Erythroblast (primary cell): Measurements from ENCODE around the gene EMILIN1.

Experiments used
- DNase-seq, 2 experiments: peaks; one replicate each; lab custom pipeline; 2025; lab: John Stamatoyannopoulos, UW
- GATA1 ChIP-seq: IDR thresholded peaks from 2 replicates; pipeline ENCODE4 v1.6.1; 2011; ENCODE audit warnings: low read depth, mild to moderate bottlenecking, control low read depth, low read length, moderate library complexity
- POLR2A ChIP-seq: IDR thresholded peaks from 2 replicates; pipeline ENCODE4 v1.6.1; 2011; ENCODE audit warnings: mild to moderate bottlenecking, low read length

The EMILIN1 gene

DNA sequence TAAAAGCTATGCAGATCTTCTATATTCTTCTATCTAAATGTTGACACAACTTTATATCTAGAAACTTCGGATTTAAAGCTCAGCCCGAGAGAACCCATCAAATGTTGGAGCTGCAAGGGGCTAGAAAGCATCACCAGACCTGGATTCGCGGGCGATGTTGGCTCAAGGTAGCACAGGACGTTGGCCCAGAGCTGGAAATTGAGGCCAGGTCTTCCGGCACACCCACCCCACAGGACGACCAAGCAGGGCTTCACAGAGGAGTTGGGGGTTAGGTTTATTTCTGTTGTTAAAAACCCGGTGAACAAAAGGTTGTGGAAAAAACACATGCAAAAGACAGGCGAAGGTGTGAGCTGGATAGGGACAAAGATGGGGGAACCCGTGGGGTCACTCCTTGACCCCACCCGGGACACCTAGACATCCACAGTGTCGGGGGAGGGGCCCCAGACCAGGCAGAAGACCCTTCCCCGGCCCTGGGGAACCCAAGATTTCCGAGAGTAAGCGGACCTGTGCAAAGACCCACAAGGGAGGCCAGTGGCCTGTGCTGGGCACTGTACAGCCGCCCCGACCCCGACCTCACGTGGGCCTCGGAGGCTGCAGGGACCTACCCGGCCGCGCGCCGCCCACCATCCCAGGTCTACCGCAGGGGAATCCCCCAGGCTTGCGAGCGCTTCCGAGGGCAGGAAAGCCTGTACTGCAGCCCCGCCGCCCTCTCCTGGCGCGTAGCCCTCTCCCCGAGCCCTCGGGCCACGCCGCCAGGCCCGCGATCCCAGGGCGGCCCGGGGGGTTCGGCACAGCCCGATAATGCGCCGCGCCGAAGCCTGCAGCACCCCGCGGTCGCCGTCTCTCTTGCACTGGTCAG, 28.8 kb upstream of the EMILIN1 start:
- TF ChIP-seq GATA1: no peak
- no peak for TF ChIP-seq POLR2A
- no peak for DNase-seq

DNA sequence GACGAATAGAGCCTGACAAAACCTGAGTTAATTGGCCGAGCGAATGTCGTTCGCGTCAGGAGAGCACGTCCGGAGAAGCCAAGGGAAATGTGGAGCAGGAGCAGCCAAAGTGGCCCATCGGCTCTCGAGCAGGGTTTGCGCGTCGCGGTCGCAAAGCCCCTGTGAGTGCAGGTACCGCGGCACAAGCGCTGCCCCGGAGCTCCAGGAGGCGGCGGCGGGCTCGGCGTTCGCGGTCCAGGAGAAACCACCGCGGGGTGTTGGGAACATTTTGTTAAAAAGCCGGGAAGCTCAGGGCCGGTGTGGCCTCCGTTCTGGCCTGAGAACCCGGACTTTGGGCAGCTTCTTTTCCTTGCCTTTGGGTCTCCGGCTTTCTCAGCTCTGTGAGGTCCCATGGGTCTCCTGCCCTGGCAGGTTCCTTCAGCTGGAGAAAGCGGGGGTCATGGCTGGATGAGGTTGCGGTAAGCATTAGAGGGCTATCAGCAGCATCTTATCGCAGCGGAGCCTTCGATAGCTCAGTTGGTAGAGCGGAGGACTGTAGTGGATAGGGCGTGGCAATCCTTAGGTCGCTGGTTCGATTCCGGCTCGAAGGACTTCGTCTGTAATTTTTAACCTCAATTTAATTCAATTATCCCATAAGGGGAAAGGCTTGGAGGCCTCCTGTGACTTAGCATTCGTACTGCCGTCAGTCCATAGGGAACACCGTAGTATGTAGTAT, 28.0 kb upstream of the EMILIN1 start:
- no peak for TF ChIP-seq GATA1
- no peak for TF ChIP-seq POLR2A
- DNase-seq: peak; percentile 93 to 98

DNA sequence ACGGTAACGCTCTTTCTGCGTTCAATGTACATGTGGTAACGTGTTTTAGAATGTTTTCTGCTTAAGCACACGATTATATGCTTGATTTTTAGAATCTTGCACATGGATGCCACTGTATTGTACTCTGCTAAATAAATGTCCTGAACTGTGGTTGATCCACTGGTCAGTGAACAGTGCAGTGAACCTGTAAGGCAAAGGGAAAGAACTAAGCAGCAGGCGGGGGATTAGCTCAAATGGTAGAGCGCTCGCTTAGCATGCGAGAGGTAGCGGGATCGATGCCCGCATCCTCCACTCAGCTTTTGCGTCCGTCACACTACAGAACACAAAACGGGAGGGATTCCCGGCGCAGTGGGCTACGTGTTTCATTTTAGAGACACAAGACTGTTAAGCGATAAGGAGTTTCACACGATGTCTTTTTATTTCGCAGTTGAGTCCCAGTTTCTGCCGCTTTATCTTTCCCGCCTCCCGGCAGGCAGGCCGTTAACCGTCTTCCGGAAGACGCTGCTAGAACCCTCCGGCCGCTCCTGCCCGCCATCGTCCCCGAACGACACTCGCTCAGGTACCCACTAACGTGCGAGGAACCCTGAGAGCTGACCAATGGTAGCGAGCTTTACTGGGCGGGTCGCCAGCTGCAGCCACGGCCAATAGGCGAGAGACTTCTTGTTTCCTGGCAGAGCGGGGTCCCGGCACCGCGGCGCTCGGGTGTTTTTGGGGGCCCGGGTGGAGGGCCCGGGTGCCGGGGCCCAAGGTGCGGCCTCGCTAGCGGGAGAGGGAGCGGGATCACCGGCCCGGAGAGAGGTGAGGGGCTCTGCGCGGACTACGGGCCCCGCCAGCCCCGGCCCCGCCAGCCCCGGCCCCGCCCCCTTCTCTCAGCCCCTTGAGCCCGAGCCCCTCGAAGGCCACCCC, 27.2 kb upstream of the EMILIN1 start, which contains the start of gene AGBL5:
TSS of gene AGBL5 (plus strand) at position 673 of the 906 bp plus-strand sequence. CDS start 1,291 bp downstream, outside the sequence.
- DNase-seq: peak; percentile 97
- TF ChIP-seq POLR2A (peak; percentile 89), GATA1 (no peak)

DNA sequence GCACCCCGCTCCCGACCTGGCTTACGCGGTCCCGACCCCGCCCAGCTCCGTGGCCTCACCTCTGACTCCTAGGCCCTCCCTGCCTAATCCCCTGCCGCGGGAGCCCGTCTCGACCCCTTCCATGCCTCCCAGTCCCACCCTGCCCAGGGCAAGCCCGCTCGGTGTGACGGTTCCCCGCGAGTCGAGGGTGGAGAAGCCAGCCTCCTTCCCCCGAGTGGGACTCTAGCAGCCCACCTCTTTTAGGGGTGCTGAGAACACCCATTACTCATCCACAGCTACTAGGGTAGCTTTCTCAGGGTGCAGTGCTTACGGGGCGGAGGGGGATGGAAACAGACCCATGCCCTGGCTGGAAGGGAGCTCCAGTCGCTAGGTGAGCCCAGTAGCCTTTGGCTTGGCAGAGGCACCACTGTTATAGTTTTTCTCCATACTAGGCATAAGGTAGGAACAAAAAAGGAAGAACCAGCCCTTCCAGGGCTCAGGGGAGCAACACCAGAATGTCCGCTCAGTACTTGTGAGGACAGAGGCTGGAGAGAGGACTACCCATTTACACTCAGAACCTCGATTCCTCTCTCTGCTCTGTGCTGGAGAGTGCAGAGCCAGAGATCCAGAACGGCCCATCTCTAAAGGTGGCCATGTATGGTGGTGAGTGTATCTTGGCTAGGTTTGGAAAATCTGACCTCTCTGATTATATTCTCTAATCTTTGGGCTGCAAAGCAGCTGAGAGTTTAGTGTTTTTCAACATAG, 26.3 kb upstream of the EMILIN1 start:
- no peak for TF ChIP-seq POLR2A
- no peak for TF ChIP-seq GATA1
- peak; percentile 54 to 61 for DNase-seq

DNA sequence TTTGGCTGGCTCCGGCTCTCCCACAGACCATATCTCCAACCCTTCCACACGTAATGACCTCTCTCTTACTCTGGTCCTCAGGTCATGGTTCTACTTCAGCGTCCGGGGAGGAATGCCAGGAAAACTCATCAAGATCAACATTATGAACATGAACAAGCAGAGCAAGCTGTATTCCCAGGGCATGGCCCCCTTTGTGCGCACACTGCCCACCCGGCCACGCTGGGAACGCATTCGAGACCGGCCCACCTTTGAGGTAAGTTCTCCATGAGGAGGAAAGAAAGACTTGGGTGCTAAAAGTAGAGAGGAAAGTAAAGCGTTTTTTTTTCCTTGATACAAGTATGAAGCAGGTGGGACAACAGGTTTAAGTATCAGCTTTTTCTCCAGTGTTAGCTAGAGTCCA, 25.1 kb upstream of the EMILIN1 start:
- TF ChIP-seq POLR2A (no peak), GATA1 (no peak)
- DNase-seq: no peak

DNA sequence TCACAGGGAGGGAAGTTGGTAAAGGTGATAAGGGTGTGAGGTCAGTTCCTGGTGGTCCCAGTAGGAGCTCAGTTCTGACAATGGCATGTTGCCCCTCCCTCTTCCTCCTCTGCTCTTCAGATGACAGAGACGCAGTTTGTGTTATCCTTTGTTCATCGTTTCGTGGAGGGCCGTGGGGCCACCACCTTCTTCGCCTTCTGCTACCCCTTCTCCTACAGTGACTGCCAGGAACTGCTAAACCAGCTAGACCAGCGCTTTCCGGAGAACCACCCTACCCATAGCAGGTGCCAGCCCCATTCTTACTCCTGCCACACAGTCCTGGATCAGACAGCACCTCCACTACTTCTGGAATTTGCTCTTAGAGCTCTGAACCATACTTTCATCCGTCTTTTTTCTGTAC, 24.6 kb upstream of the EMILIN1 start:
- DNase-seq: no peak

DNA sequence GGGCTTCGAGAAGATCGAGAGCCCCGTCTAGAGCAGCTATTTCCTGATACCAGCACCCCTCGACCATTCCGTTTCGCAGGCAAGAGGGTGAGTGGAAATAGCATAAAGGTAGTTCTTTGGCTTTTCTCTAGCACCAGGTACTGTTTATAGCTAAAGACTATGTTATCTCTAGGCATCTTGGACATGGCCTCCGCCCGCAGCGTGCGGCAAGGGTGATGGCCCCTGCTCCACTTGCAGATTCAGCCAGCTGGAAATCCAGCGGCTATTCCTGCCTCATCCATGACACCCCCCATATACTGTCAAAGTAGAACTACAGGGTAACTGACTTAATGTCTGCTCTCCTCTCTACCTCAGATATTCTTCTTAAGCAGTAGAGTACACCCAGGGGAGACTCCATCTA, 23.7 kb upstream of the EMILIN1 start:
- DNase-seq: no peak
- TF ChIP-seq POLR2A (no peak), GATA1 (no peak)

More for the DNA sequence above, 24.6 kb upstream of the EMILIN1 start:
- no peak for TF ChIP-seq POLR2A
- TF ChIP-seq GATA1: no peak

DNA sequence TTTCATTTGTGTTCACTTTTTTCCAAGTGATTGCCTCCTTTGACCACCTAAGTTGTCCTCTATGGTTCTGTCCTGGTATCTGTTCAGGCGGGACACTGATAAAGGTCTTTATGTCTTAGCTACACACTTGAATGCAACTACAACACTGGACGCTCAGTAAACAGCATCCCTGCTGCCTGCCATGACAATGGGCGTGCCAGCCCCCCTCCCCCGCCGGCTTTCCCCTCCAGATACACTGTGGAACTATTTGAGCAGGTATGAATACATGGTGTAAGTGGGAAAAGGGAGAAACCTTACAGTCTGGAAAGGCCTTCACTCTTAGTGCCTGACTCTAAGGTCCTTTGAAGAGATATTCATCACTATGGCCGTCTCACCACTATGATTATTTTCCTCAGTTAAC, 21.2 kb upstream of the EMILIN1 start:
- TF ChIP-seq POLR2A (no peak), GATA1 (no peak)
- DNase-seq: peak in 1 of 2 experiments; percentile 28

DNA sequence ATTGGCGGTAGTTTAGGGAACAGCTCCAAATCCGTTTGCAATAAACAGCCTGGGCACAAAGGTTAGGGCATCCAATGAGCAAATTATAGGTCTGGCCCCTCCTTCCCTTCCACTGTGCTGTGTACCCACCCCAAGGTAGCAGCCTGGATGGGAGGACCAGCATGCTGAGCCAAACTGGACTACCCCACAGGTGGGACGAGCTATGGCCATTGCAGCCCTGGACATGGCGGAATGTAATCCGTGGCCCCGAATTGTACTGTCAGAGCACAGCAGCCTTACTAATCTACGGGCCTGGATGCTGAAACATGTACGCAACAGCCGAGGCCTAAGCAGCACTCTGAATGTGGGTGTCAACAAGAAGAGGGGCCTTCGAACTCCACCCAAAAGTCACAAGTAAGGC, 20.2 kb upstream of the EMILIN1 start:
- DNase-seq: peak; percentile 20 to 65
- no peak for TF ChIP-seq GATA1
- TF ChIP-seq POLR2A: no peak

DNA sequence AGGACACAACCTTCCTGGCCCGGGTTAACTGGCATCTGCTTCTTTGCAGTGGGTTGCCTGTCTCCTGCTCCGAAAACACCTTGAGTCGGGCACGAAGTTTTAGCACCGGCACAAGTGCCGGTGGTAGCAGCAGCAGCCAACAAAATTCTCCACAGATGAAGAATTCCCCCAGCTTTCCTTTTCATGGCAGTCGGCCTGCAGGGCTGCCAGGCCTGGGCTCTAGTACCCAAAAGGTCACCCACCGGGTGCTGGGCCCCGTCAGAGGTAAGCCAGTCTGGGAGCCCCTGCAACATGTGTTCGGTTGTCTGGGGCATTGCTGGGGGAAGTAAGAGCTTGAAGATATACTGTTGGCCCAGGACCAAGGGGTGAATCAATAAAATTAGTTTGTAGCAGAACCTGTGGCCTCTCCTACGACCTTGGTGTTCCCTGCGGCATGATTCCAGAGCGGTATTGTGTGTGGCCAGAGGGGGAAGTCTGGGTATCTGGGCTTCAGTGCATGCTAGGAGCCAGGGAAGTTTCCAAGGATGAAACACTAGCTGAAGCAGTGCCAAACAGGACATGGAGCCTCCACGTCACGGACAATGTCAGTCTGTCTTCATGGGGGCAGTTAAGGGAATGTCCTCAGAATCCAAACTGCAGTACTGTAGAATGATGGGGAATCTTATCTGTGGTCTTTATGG, 19.1 kb upstream of the EMILIN1 start:
- no peak for DNase-seq
- TF ChIP-seq POLR2A (peak; percentile 15), GATA1 (no peak)

DNA sequence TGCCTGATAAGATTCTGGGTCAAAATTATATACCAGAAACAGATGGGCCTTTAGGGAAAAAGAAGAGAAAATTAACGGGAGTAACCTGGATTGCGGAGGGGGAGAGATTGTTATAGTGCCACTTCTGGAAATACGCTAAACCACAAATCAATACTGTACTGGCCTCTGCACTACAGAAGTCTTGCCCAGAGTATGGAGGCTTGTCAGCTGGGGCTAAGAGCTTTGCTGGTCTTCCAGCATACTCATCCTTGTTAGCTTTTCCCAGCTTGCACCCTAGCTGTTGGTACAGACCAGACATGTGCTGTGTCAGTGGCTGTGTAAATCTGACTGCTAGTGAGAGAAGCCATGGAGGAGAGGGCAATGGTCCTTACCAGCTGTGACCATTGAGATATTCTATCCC, 18.1 kb upstream of the EMILIN1 start:
- no peak for DNase-seq
- TF ChIP-seq POLR2A: no peak
- no peak for TF ChIP-seq GATA1

DNA sequence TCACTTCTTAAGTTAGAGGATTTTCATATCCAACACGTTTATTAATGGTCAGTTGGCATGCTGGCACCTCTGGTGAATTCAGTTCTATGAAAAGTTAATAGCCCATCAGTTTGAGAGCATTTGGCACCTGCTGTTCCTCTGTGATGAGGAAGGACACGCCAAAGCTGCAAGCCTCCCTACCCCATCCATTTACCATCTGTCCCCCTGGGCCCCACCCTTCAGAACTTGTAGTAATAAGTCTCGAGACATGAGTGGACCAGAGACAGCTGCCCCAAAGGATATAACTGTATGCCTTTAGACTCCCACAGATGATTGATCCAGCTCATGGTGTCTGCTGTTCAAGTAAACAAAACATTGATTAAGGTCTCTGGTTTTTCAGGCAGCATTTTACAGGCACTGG, 13.3 kb upstream of the EMILIN1 start:
- no peak for TF ChIP-seq GATA1
- TF ChIP-seq POLR2A: no peak
- no peak for DNase-seq

DNA sequence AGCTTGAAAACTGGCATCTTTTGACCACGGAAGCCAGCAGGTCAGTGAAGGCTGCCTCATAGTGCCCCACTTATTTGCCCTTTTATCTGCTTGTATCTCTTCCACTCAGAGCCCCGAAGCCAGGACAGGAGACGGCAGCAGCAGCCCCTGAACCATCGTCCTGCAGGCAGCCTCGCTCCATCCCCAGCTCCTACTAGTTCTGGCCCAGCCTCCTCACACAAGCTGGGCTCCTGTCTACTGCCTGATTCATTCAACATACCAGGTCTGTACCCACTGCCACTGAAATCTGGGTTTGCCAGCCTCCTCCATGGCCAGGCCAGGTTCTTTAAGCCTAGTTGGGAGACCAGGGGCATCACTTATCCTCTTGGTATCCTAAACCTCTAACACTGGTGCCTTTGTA, 11.0 kb upstream of the EMILIN1 start:
- DNase-seq: no peak

More for the DNA sequence above, 11.0 kb upstream of the EMILIN1 start:
- TF ChIP-seq POLR2A (no peak), GATA1 (no peak)
